ENCODE results near the gene CAGE1. TPM values are rescaled to one million over a fixed set of nuclear protein-coding genes. Genes with fewer than 3 reads are reported as not detected.
A peak's percentile ranks its signal among the peaks of the same experiment; 100 is the strongest.

The CAGE1 gene
- polyA plus RNA-seq, 1 donor: 0.03 TPM

DNA sequence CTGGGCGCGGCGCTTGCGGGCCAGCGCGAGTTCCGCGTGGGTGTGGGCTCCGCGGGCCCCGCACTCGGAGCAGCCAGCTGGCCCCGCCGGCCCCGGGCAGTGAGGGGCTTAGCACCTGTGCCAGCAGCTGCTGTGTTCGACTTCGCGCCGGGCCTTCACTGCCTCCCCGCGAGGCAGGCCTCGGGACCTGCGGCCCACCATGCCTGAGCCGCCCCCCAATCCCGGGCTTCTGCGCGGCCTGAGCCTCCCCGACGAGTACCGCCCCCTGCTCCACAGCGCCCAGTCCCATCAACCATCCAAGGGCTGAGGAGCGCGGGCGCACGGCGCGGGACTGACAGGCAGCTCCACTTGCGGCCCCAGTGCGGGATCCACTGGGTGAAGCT is 36.3 kb upstream of the CAGE1 start:
- Histone ChIP-seq H3K36me3 (ENCODE audit: control insufficient read depth, insufficient read depth, low read length) (peaks cover 2% of the 10 kb centered on the region), H3K4me1 (ENCODE audit: control insufficient read depth, insufficient read depth, low read length) (no peaks in the 10 kb centered on the region), H3K4me3 (ENCODE audit: low read length) (no peak overlapping the region), H3K27me3 (ENCODE audit: control insufficient read depth, insufficient read depth, low read length) (no peaks in the 10 kb centered on the region), H3K27ac (ENCODE audit: low read length) (no peak overlapping the region), H3K9me3 (ENCODE audit: control insufficient read depth, low read depth, low read length) (peaks cover 3% of the 10 kb centered on the region)
- DNase-seq: no peak
- WGBS (ENCODE audit: insufficient coverage, low lambda C conversion rate): no CpG with 5 or more reads among the region's 39 CpGs

DNA sequence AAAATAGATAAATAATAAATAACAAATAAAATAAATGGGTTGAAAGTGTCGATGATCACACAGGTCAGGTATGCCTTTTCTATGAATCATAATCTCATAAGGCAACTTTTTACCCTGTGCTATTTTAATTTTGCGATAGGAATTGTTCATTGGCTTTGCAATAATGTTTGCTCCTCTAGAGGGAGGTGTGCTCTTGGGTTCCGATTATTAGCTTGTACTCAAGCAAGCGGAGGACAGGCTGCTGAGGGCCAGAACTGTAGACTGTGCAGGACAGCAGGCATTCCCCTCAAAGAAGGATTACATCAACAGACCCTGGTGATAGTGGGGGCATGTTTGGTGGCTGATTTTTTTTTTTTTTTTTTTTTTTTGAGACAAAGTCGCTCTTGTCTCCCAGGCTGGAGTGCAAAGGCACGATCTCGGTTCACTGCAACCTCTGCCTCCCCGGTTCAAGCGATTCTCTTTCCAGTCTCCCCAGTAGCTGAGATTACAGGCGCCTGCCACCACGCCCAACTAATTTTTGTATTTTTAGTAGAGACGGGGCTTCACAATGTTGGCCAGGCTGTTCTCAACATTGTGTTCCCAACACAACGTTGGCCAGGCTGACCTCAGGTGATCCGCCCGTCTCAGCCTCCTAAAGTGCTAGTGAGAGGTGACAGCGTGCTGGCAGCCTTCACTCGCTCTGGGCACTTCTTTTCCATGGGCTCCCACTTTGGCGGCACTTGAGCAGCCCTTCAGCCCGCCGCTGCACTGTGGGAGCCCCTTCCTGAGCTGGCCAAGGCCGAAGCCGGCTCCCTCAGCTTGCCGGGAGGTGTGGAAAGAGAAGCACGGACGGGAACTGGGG is 35.6 kb upstream of the CAGE1 start:
- 100% methylated on average over 2 of the region's 25 CpGs for WGBS (ENCODE audit: insufficient coverage, low lambda C conversion rate)
- Histone ChIP-seq H3K9me3 (ENCODE audit: control insufficient read depth, low read depth, low read length) (peaks cover 3% of the 10 kb centered on the region), H3K4me3 (ENCODE audit: low read length) (no peak overlapping the region), H3K36me3 (ENCODE audit: control insufficient read depth, insufficient read depth, low read length) (peaks cover 2% of the 10 kb centered on the region), H3K4me1 (ENCODE audit: control insufficient read depth, insufficient read depth, low read length) (no peaks in the 10 kb centered on the region), H3K27ac (ENCODE audit: low read length) (no peak overlapping the region), H3K27me3 (ENCODE audit: control insufficient read depth, insufficient read depth, low read length) (no peaks in the 10 kb centered on the region)
- peak; percentile 39 to 58 for DNase-seq

DNA sequence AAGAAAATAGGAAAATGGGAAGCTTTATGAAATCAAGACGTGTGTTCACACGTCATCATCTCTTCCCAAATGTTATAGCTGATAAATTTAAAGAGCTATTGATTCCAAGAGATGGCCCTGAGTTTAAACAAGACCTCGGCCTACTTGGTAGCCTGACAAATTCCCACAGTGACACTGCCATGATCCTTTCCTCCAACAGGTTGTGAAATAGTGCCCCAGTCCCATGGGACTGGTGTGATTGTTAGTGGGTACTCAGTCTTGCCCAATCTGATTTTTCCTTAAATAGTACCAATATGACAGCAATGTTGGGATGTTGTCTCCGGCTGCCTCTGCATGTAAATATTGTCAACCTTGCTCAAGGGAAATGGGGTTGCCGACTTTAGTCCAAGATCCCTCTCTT is 34.5 kb upstream of the CAGE1 start:
- Histone ChIP-seq H3K4me3 (ENCODE audit: low read length) (no peak overlapping the region), H3K27me3 (ENCODE audit: control insufficient read depth, insufficient read depth, low read length) (no peaks in the 10 kb centered on the region), H3K27ac (ENCODE audit: low read length) (no peak overlapping the region), H3K4me1 (ENCODE audit: control insufficient read depth, insufficient read depth, low read length) (peaks cover 4% of the 10 kb centered on the region), H3K36me3 (ENCODE audit: control insufficient read depth, insufficient read depth, low read length) (peaks cover 2% of the 10 kb centered on the region), H3K9me3 (ENCODE audit: control insufficient read depth, low read depth, low read length) (peaks cover 3% of the 10 kb centered on the region)
- WGBS (ENCODE audit: insufficient coverage, low lambda C conversion rate): 100% methylated on average over 3 of the region's 5 CpGs
- no peak for DNase-seq

DNA sequence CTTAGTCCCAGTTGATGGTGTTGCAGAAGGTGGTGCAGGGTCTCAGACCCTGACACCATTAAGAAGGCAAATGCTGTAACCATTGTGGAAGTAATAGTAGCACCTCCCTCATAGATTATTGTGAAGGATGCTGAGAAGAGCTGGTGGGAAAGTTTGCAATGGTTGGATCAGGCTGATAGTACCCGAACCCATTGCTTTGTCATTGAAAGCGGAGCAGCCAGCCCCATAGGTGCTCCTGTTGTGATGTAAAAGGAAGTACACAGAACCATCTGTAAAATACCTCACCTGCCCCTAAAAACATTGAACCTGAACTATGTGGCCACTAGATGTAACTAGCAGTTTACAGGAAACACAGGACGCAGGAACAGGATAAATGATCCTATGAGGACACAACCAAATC is 31.5 kb upstream of the CAGE1 start:
- H3K4me3 ChIP-seq (ENCODE audit: low read length): no peak overlapping the region
- peaks cover 23% of the 10 kb centered on the region for H3K36me3 ChIP-seq (ENCODE audit: control insufficient read depth, insufficient read depth, low read length)
- no peak for DNase-seq
- no peak overlapping the region for H3K27ac ChIP-seq (ENCODE audit: low read length)
- no peaks in the 10 kb centered on the region for H3K27me3 ChIP-seq (ENCODE audit: control insufficient read depth, insufficient read depth, low read length)
- H3K9me3 ChIP-seq (ENCODE audit: control insufficient read depth, low read depth, low read length): peaks cover 3% of the 10 kb centered on the region
- peaks cover 5% of the 10 kb centered on the region for H3K4me1 ChIP-seq (ENCODE audit: control insufficient read depth, insufficient read depth, low read length)
- no CpG with 5 or more reads among the region's 3 CpGs for WGBS (ENCODE audit: insufficient coverage, low lambda C conversion rate)

DNA sequence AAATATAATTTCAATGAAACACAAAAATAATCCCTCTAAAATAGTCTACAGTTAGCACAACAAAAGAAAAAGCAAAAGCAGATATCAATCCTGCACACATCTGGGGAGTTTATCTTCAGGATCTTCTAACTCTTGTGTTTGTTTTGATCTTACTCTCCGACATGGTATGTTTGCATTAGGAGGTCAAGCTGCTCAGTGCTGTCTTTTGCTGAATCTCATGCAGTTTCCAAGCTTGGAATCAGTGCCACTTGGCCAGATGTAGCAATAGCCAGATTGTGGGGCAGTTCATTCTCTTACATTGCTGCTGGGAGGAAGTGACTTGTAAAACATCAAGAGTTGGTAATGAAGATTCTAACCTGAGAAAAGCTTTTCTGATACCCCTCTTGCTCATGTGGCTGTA is 29.5 kb upstream of the CAGE1 start:
- DNase-seq: no peak
- no peaks in the 10 kb centered on the region for H3K9me3 ChIP-seq (ENCODE audit: control insufficient read depth, low read depth, low read length)
- H3K27me3 ChIP-seq (ENCODE audit: control insufficient read depth, insufficient read depth, low read length): no peaks in the 10 kb centered on the region
- peaks cover 19% of the 10 kb centered on the region for H3K4me1 ChIP-seq (ENCODE audit: control insufficient read depth, insufficient read depth, low read length)
- H3K36me3 ChIP-seq (ENCODE audit: control insufficient read depth, insufficient read depth, low read length): peaks cover 42% of the 10 kb centered on the region
- H3K27ac ChIP-seq (ENCODE audit: low read length): no peak overlapping the region
- H3K4me3 ChIP-seq (ENCODE audit: low read length): no peak overlapping the region
- no CpG with 5 or more reads among the region's 1 CpG for WGBS (ENCODE audit: insufficient coverage, low lambda C conversion rate)

DNA sequence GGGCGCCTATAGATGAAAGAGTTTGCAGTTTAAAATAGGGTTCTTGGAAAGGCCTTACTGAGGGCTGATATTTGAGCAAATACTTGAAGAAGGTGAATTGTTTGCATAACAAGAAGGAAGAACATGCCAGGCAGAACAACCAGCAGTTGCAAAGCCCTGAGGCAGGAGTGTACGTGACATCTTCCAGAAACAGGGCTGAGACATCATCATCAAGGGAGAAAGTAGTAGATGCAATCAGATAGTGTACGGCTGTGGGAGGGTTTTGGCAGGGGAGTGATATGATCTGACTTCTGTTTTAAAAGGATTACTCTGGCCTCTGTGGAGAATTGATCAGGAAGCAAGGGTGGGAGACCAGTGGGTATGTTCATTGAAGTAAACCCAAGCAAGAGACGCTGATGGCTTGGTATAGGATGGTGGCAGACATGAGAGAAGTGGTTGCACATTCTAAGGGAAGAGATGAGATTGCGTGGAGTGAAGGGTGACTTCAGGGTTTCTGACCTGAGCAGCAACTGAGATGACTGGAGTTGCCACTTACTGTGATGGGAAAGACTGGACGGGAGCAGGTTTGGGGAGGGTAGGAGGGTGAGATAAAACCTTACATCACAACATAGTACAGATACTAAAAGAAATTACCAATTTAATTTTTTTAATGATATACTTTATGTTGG is 28.8 kb upstream of the CAGE1 start:
- Histone ChIP-seq H3K36me3 (ENCODE audit: control insufficient read depth, insufficient read depth, low read length) (peaks cover 42% of the 10 kb centered on the region), H3K9me3 (ENCODE audit: control insufficient read depth, low read depth, low read length) (no peaks in the 10 kb centered on the region), H3K4me1 (ENCODE audit: control insufficient read depth, insufficient read depth, low read length) (peaks cover 25% of the 10 kb centered on the region), H3K27me3 (ENCODE audit: control insufficient read depth, insufficient read depth, low read length) (no peaks in the 10 kb centered on the region), H3K27ac (ENCODE audit: low read length) (no peak overlapping the region), H3K4me3 (ENCODE audit: low read length) (no peak overlapping the region)
- no peak for DNase-seq
- 87% methylated on average over 3 of the region's 6 CpGs for WGBS (ENCODE audit: insufficient coverage, low lambda C conversion rate)

DNA sequence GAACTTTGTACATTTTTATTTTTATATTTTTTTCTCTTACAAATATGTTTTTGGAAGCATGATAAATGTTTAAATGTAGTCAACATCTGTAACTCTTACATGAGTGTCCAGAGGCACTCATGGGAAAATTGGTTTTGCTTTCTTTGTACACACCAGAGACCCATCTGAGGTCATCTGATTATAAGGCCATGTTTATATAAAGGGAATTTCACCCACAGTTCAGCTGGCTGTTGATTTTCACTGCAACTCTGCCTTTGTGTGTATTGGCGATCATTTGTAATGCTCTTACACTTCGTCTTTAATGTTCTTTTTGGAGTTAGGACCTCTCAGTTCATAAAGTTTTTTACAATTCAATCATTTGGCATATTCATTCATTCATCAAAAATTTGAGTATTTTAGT is 28.1 kb upstream of the CAGE1 start:
- Histone ChIP-seq H3K9me3 (ENCODE audit: control insufficient read depth, low read depth, low read length) (no peaks in the 10 kb centered on the region), H3K36me3 (ENCODE audit: control insufficient read depth, insufficient read depth, low read length) (peaks cover 42% of the 10 kb centered on the region), H3K4me1 (ENCODE audit: control insufficient read depth, insufficient read depth, low read length) (peaks cover 28% of the 10 kb centered on the region), H3K27ac (ENCODE audit: low read length) (no peak overlapping the region), H3K27me3 (ENCODE audit: control insufficient read depth, insufficient read depth, low read length) (no peaks in the 10 kb centered on the region), H3K4me3 (ENCODE audit: low read length) (no peak overlapping the region)
- WGBS (ENCODE audit: insufficient coverage, low lambda C conversion rate): 100% methylated on average over 2 of the region's 2 CpGs
- DNase-seq: no peak

DNA sequence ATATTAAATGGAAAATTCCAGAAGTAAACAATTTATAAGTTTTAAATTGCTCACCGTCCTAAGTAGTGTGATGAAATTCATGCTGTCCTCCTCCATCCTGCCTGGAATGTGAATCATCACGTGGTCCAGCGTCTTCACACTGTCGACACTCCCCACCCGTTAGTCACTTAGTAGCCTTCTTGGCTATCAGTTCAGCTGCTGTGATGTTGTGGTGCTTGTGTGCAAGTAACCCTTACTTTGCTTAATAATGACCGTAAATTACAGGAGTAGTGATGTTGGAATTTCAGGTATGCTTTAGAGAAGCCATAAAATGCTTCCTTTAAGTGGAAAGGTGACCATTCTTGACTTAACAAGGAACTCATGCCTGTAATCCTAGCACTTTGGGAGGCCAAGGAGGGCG is 25.3 kb upstream of the CAGE1 start:
- H3K4me1 ChIP-seq (ENCODE audit: control insufficient read depth, insufficient read depth, low read length): peaks cover 37% of the 10 kb centered on the region
- H3K27ac ChIP-seq (ENCODE audit: low read length): peak overlapping the region; percentile 73
- WGBS (ENCODE audit: insufficient coverage, low lambda C conversion rate): no CpG with 5 or more reads among the region's 7 CpGs
- no peaks in the 10 kb centered on the region for H3K27me3 ChIP-seq (ENCODE audit: control insufficient read depth, insufficient read depth, low read length)
- no peak overlapping the region for H3K4me3 ChIP-seq (ENCODE audit: low read length)
- peak; percentile 40 to 55 for DNase-seq
- peaks cover 62% of the 10 kb centered on the region for H3K36me3 ChIP-seq (ENCODE audit: control insufficient read depth, insufficient read depth, low read length)
- no peaks in the 10 kb centered on the region for H3K9me3 ChIP-seq (ENCODE audit: control insufficient read depth, low read depth, low read length)

DNA sequence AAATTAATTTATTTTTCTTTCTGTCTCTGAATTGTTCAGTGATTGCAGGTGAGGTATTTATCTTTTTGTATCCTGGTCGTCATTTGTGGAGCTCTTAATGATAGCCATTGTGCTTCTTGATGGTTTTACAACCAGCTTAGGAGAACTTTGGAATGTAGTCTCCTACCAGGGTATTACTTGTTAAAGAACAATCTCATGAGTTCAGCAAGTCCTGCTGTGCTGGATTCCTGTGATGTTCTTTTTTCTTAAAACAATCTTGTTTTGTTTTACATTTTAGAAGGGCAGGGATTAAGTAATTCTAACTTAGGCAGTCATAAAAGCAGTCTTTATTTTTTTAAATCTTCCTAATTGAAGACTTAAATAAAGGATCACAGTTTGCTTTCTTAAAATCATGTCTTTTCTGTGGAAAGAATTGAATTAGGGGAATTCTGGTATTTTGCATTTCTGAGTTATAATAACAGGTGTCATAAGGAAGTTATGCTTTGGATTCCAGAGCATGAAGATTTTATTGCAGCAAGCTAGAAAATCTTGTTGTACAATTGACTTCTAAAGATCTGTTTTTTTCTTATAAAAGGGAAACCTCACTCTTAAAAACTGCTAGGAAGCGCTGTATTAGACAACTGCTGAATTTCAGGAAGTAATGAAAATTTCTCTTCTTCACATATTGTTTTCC is 23.7 kb upstream of the CAGE1 start:
- peak; percentile 69 to 86 for DNase-seq
- 67% methylated on average over 1 of the region's 2 CpGs for WGBS (ENCODE audit: insufficient coverage, low lambda C conversion rate)
- peaks cover 61% of the 10 kb centered on the region for H3K36me3 ChIP-seq (ENCODE audit: control insufficient read depth, insufficient read depth, low read length)

DNA sequence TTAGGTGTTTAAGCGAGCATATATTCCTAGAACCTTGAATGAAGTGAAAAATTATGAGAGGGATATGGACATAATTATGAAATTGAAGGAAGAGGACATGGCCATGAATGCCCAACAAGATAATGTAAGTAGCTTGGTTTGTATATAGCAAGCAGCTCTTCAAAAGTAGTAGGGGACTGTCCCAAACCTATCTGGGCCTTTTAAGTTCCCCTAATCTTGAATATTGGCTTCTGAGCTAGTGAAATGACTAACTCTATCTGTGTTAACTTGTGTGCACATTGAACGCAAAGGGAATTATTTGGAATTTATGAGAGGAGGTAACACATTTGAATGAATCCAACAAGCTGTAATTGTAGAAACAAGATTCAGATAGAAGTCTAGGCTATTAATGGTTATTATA is 21.8 kb upstream of the CAGE1 start:
- no peak overlapping the region for H3K27ac ChIP-seq (ENCODE audit: low read length)
- no peaks in the 10 kb centered on the region for H3K27me3 ChIP-seq (ENCODE audit: control insufficient read depth, insufficient read depth, low read length)
- no peak for DNase-seq
- 83% methylated on average over 1 of the region's 2 CpGs for WGBS (ENCODE audit: insufficient coverage, low lambda C conversion rate)
- H3K9me3 ChIP-seq (ENCODE audit: control insufficient read depth, low read depth, low read length): no peaks in the 10 kb centered on the region
- no peak overlapping the region for H3K4me3 ChIP-seq (ENCODE audit: low read length)
- peaks cover 63% of the 10 kb centered on the region for H3K36me3 ChIP-seq (ENCODE audit: control insufficient read depth, insufficient read depth, low read length)
- peaks cover 33% of the 10 kb centered on the region for H3K4me1 ChIP-seq (ENCODE audit: control insufficient read depth, insufficient read depth, low read length)

More for the DNA sequence above, 23.7 kb upstream of the CAGE1 start:
- H3K27ac ChIP-seq (ENCODE audit: low read length): peak overlapping the region; percentile 73
- no peak overlapping the region for H3K4me3 ChIP-seq (ENCODE audit: low read length)
- H3K9me3 ChIP-seq (ENCODE audit: control insufficient read depth, low read depth, low read length): no peaks in the 10 kb centered on the region
- H3K4me1 ChIP-seq (ENCODE audit: control insufficient read depth, insufficient read depth, low read length): peaks cover 33% of the 10 kb centered on the region
- H3K27me3 ChIP-seq (ENCODE audit: control insufficient read depth, insufficient read depth, low read length): no peaks in the 10 kb centered on the region

All from large intestine (tissue), 3 donors.